HG03175 (cell line): ENCODE measurements around the gene MAGEA9B.
"Not testable (repeated sequence)": the region's sequence is repeated elsewhere in the genome, so short reads cannot be mapped to it uniquely, and the experiment has no call there.

ENCODE experiments used
- ATAC-seq: cut with Tn5 transposase; IDR thresholded peaks from one replicate; pipeline ENCODE4 v1.9.1; 2021; ENCODE audit warnings: mild to moderate bottlenecking, moderate library complexity; ENCODE audit not compliant: unreplicated experiment

Gene MAGEA9B

GRCh38 chrX:149572743-149573142 lies 14.5 kb downstream of the MAGEA9B start:
- ATAC-seq = no peak

GRCh38 chrX:149571770-149572169 lies 15.5 kb downstream of the MAGEA9B start:
- ATAC-seq = no peak

GRCh38 chrX:149570668-149571067 lies 16.6 kb downstream of the MAGEA9B start:
- ATAC-seq = no peak

GRCh38 chrX:149569770-149570169 lies 17.5 kb downstream of the MAGEA9B start:
- ATAC-seq = no peak

- no peak for ATAC-seq
Measured at GRCh38 chrX:149568701-149569296, 18.5 kb downstream of the MAGEA9B start.

- no peak for ATAC-seq
Measured at GRCh38 chrX:149567621-149568417, 19.4 kb downstream of the MAGEA9B start.

GRCh38 chrX:149563359-149563758 lies 23.9 kb downstream of the MAGEA9B start:
- ATAC-seq = no peak

GRCh38 chrX:149555251-149555650 lies 32.0 kb downstream of the MAGEA9B start:
- ATAC-seq = not testable (repeated sequence)

- not testable (repeated sequence) for ATAC-seq
Measured at GRCh38 chrX:149551939-149552248, 35.4 kb downstream of the MAGEA9B start.

GRCh38 chrX:149551245-149551938 lies 35.9 kb downstream of the MAGEA9B start:
- not testable (repeated sequence) for ATAC-seq

GRCh38 chrX:149550454-149550853 lies 36.8 kb downstream of the MAGEA9B start:
- ATAC-seq = not testable (repeated sequence)

- not testable (repeated sequence) for ATAC-seq
Measured at GRCh38 chrX:149549701-149550100, 37.6 kb downstream of the MAGEA9B start, which contains the start of gene HSFX3. HSFX3 (minus strand) TSS chrX:149549924; CDS start chrX:149549852, 72 bp downstream.

- not testable (repeated sequence) for ATAC-seq
Measured at GRCh38 chrX:149547782-149548181, 39.5 kb downstream of the MAGEA9B start.

GRCh38 chrX:149546962-149547361 lies 40.3 kb downstream of the MAGEA9B start:
- not testable (repeated sequence) for ATAC-seq

- peak; percentile 59 for ATAC-seq
Measured at GRCh38 chrX:149545545-149546543, 41.4 kb downstream of the MAGEA9B start.

- ATAC-seq = no peak
Measured at GRCh38 chrX:149541521-149542047, 45.7 kb downstream of the MAGEA9B start.

- peak; percentile 77 for ATAC-seq
Measured at GRCh38 chrX:149540621-149541520, 46.4 kb downstream of the MAGEA9B start, which contains the start of gene EOLA1. EOLA1 (plus strand) TSS chrX:149541012; CDS start chrX:149545631, 4,619 bp downstream.

- ATAC-seq = peak; percentile 7
Measured at GRCh38 chrX:149540131-149540620, 47.1 kb downstream of the MAGEA9B start.
